A673 (cell line): ENCODE results near the gene C10orf90.

Experiments
- CTCF ChIP-seq: fragments of 300-800, 200-600 bp; sonication (generic); conservative IDR thresholded peaks from 2 replicates; pipeline ENCODE4 v1.5.1; 2017; ENCODE audit warnings: low read depth, mild to moderate bottlenecking, antibody characterized with exemption, low read length, moderate library complexity, mixed read lengths
- EZH2 ChIP-seq: fragments of 200-600 bp; sonication (generic); IDR thresholded peaks from 2 replicates; pipeline ENCODE4 v1.6.1; 2017; ENCODE audit warnings: borderline replicate concordance, low read depth, mild to moderate bottlenecking, mixed read lengths, antibody characterized with exemption, low read length; ENCODE audit not compliant: poor library complexity, severe bottlenecking

GRCh38 chr10:126536656-126537055, 133.8 kb downstream of the C10orf90 start:
- TF ChIP-seq CTCF (no peak), EZH2 (no peak)
